ENCODE data around the gene TPM1. TPM values are rescaled to one million over a fixed set of nuclear protein-coding genes. Genes with fewer than 3 reads are reported as not detected.
A peak's percentile ranks its signal among the peaks of the same experiment; 100 is the strongest.

Gene TPM1
- total RNA-seq, 6 experiments from 2014 or later = 1,264 to 1,620 (median 1,342) TPM

GRCh38 chr15:63088533-63089245 lies 46.1 kb downstream of the TPM1 start:
- Mint-ChIP-seq H3K27ac (peak overlapping the region; percentile 91), H3K27me3 (ENCODE audit: insufficient read depth) (no peaks in the 10 kb centered on the region), H3K4me3 (peak overlapping the region; percentile 1; the same call in 1 of the 2 replicates), H3K36me3 (ENCODE audit: low read depth) (no peaks in the 10 kb centered on the region), H3K4me1 (ENCODE audit: low read depth) (peaks cover 38% of the 10 kb centered on the region), H3K9me3 (no peaks in the 10 kb centered on the region)
- DNase-seq = no peak
- TF ChIP-seq CTCF (IDR thresholded peaks at IDR 0.05) = no peak

- H3K27me3 Mint-ChIP-seq (ENCODE audit: insufficient read depth) = no peaks in the 10 kb centered on the region
- no peaks in the 10 kb centered on the region for H3K9me3 Mint-ChIP-seq
- TF ChIP-seq CTCF (IDR thresholded peaks at IDR 0.05) = no peak
- H3K27ac Mint-ChIP-seq = peak overlapping the region; percentile 91
- peaks cover 46% of the 10 kb centered on the region for H3K4me1 Mint-ChIP-seq (ENCODE audit: low read depth)
- H3K36me3 Mint-ChIP-seq (ENCODE audit: low read depth) = no peaks in the 10 kb centered on the region
- peak overlapping the region; percentile 1; the same call in 1 of the 2 replicates for H3K4me3 Mint-ChIP-seq
- DNase-seq = peak; percentile 84
These were observed 46.9 kb downstream of the TPM1 start for GRCh38 chr15:63089260-63090043.

GRCh38 chr15:63090472-63090871 lies 47.9 kb downstream of the TPM1 start:
- Mint-ChIP-seq H3K27me3 (ENCODE audit: insufficient read depth) (no peaks in the 10 kb centered on the region), H3K27ac (no peak overlapping the region), H3K36me3 (ENCODE audit: low read depth) (no peaks in the 10 kb centered on the region), H3K9me3 (no peaks in the 10 kb centered on the region), H3K4me3 (no peak overlapping the region), H3K4me1 (ENCODE audit: low read depth) (peaks cover 55% of the 10 kb centered on the region)
- no peak for TF ChIP-seq CTCF (IDR thresholded peaks at IDR 0.05)
- no peak for DNase-seq

GRCh38 chr15:63090887-63091286 lies 48.3 kb downstream of the TPM1 start:
- no peak overlapping the region for H3K4me3 Mint-ChIP-seq
- H3K36me3 Mint-ChIP-seq (ENCODE audit: low read depth) = no peaks in the 10 kb centered on the region
- no peak for DNase-seq
- peaks cover 59% of the 10 kb centered on the region for H3K4me1 Mint-ChIP-seq (ENCODE audit: low read depth)
- no peaks in the 10 kb centered on the region for H3K27me3 Mint-ChIP-seq (ENCODE audit: insufficient read depth)
- TF ChIP-seq CTCF (IDR thresholded peaks at IDR 0.05) = no peak
- H3K27ac Mint-ChIP-seq = no peak overlapping the region
- no peaks in the 10 kb centered on the region for H3K9me3 Mint-ChIP-seq

GRCh38 chr15:63091679-63092446 lies 49.3 kb downstream of the TPM1 start:
- Mint-ChIP-seq H3K9me3 (no peaks in the 10 kb centered on the region), H3K4me3 (no peak overlapping the region), H3K27me3 (ENCODE audit: insufficient read depth) (no peaks in the 10 kb centered on the region; the same call in 1 of the 2 replicates)

More at GRCh38 chr15:63091679-63092446, 49.3 kb downstream of the TPM1 start:
- no peak for DNase-seq
- H3K27ac Mint-ChIP-seq = no peak overlapping the region
- no peak for TF ChIP-seq CTCF (IDR thresholded peaks at IDR 0.05)
- H3K36me3 Mint-ChIP-seq (ENCODE audit: low read depth) = no peaks in the 10 kb centered on the region
- peaks cover 57% of the 10 kb centered on the region for H3K4me1 Mint-ChIP-seq (ENCODE audit: low read depth)
